Muscle layer of colon (tissue), 2 donors: Measurements from ENCODE around the gene CISD3.

ENCODE experiments used
- H3K27ac ChIP-seq: one replicate; pipeline ENCODE4 v1.7.0; 2013; ENCODE audit warnings: low read depth, mild to moderate bottlenecking, low read length, moderate library complexity
- H3K27me3 ChIP-seq, 2 donors: one replicate each; pipeline ENCODE4 v1.7.0; 2013; ENCODE audit warnings: low read length in 2 of 2, mild to moderate bottlenecking in 2 of 2; ENCODE audit not compliant: insufficient read depth in 2 of 2, control insufficient read depth in 1 of 2
- H3K36me3 ChIP-seq: one replicate; pipeline ENCODE4 v1.7.0; 2013; ENCODE audit warnings: mild to moderate bottlenecking, low read length; ENCODE audit not compliant: insufficient read depth
- H3K4me1 ChIP-seq: one replicate; pipeline ENCODE4 v1.7.0; 2013; ENCODE audit warnings: mild to moderate bottlenecking, low read length; ENCODE audit not compliant: insufficient read depth
- H3K4me3 ChIP-seq, 2 donors: one replicate each; pipeline ENCODE4 v1.7.0; 2013; ENCODE audit warnings: low read length in 2 of 2, low read depth in 1 of 2, mild to moderate bottlenecking in 1 of 2, moderate library complexity in 1 of 2
- H3K9ac ChIP-seq: one replicate; pipeline ENCODE4 v1.7.0; 2013; ENCODE audit warnings: low read length
- H3K9me3 ChIP-seq: one replicate; pipeline ENCODE4 v1.7.0; 2013; ENCODE audit warnings: mild to moderate bottlenecking, low read length
- donor health status: abdominal sarcoma.
- donor health status: Adenocarcinoma of cecum.

The CISD3 gene

GRCh38 chr17:38748892-38749222 is 18.7 kb downstream of the CISD3 start:
- peaks cover 43% of the 10 kb centered on the region for H3K4me1 ChIP-seq
- H3K27ac ChIP-seq, result peak overlapping the region; percentile 90
- no peaks in the 10 kb centered on the region for H3K9me3 ChIP-seq
- H3K36me3 ChIP-seq, result no peaks in the 10 kb centered on the region
- H3K27me3 ChIP-seq, result peaks cover 0 to 5% of the 10 kb centered on the region in 2 donors
- H3K9ac ChIP-seq, result peak overlapping the region; percentile 33
- peak overlapping the region; percentile 62 to 66 for H3K4me3 ChIP-seq

- peaks cover 1% of the 10 kb centered on the region for H3K36me3 ChIP-seq
- H3K4me3 ChIP-seq, result peak overlapping the region; percentile 62 to 66
- peak overlapping the region; percentile 33 for H3K9ac ChIP-seq
- H3K27me3 ChIP-seq, result peaks cover 0 to 5% of the 10 kb centered on the region in 2 donors
- peak overlapping the region; percentile 90 for H3K27ac ChIP-seq
- H3K4me1 ChIP-seq, result peaks cover 45% of the 10 kb centered on the region
- H3K9me3 ChIP-seq, result no peaks in the 10 kb centered on the region
Observed at GRCh38 chr17:38749223-38750043, 19.3 kb downstream of the CISD3 start.

- H3K36me3 ChIP-seq, result peaks cover 4% of the 10 kb centered on the region
- peak overlapping the region; percentile 62 to 66 for H3K4me3 ChIP-seq
- peak overlapping the region; percentile 90 for H3K27ac ChIP-seq
- H3K9me3 ChIP-seq, result no peaks in the 10 kb centered on the region
- H3K9ac ChIP-seq, result no peak overlapping the region
- peaks cover 45% of the 10 kb centered on the region for H3K4me1 ChIP-seq
- H3K27me3 ChIP-seq, result peaks cover 0 to 5% of the 10 kb centered on the region in 2 donors
Observed at GRCh38 chr17:38750044-38750311, 19.8 kb downstream of the CISD3 start.

- Histone ChIP-seq H3K27ac (peak overlapping the region; percentile 90), H3K27me3 (peaks cover 0 to 5% of the 10 kb centered on the region in 2 donors), H3K4me3 (peak overlapping the region; percentile 62 to 66), H3K36me3 (peaks cover 4% of the 10 kb centered on the region), H3K9ac (no peak overlapping the region), H3K9me3 (no peaks in the 10 kb centered on the region), H3K4me1 (peaks cover 43% of the 10 kb centered on the region)
Observed at GRCh38 chr17:38750312-38751121, 20.4 kb downstream of the CISD3 start.

- Histone ChIP-seq H3K9ac (no peak overlapping the region), H3K4me1 (peaks cover 37% of the 10 kb centered on the region), H3K9me3 (no peaks in the 10 kb centered on the region), H3K4me3 (peak overlapping the region; percentile 10 to 84), H3K27me3 (peaks cover 0 to 5% of the 10 kb centered on the region in 2 donors), H3K36me3 (peaks cover 11% of the 10 kb centered on the region), H3K27ac (peak overlapping the region; percentile 96)
Observed at GRCh38 chr17:38751144-38751807, 21.1 kb downstream of the CISD3 start.

- Histone ChIP-seq H3K4me3 (peak overlapping the region; percentile 78 to 84), H3K9me3 (no peaks in the 10 kb centered on the region), H3K27ac (peak overlapping the region; percentile 96), H3K9ac (peak overlapping the region; percentile 91), H3K4me1 (peaks cover 31% of the 10 kb centered on the region), H3K27me3 (peaks cover 0 to 5% of the 10 kb centered on the region in 2 donors), H3K36me3 (peaks cover 12% of the 10 kb centered on the region)
Observed at GRCh38 chr17:38751808-38752307, 21.7 kb downstream of the CISD3 start.

GRCh38 chr17:38752308-38753070 is 22.3 kb downstream of the CISD3 start, which contains the start of gene PSMB3:
Gene PSMB3 (plus strand): TSS chr17:38752741. CDS start chr17:38752827, 86 bp downstream.
- Histone ChIP-seq H3K36me3 (peaks cover 12% of the 10 kb centered on the region), H3K9me3 (no peaks in the 10 kb centered on the region), H3K4me1 (peaks cover 31% of the 10 kb centered on the region)

GRCh38 chr17:38753071-38753506 is 22.9 kb downstream of the CISD3 start:
- Histone ChIP-seq H3K9ac (peak overlapping the region; percentile 91), H3K4me1 (peaks cover 31% of the 10 kb centered on the region)

More at GRCh38 chr17:38752308-38753070, 22.3 kb downstream of the CISD3 start, which contains the start of gene PSMB3:
- peak within 1 kb of the TSS; percentile 91 for H3K9ac ChIP-seq
- H3K4me3 ChIP-seq, result peak within 1 kb of the TSS; percentile 78 to 84
- peaks cover 0 to 5% of the 10 kb centered on the region in 2 donors for H3K27me3 ChIP-seq
- H3K27ac ChIP-seq, result peak within 1 kb of the TSS; percentile 96

GRCh38 chr17:38761612-38762011 is 31.5 kb downstream of the CISD3 start:
- H3K9ac ChIP-seq, result no peak overlapping the region
- H3K4me1 ChIP-seq, result no peaks in the 10 kb centered on the region
- H3K36me3 ChIP-seq, result peaks cover 61% of the 10 kb centered on the region
- H3K27ac ChIP-seq, result no peak overlapping the region
- H3K27me3 ChIP-seq, result no peaks in the 10 kb centered on the region
- H3K4me3 ChIP-seq, result no peak overlapping the region
- H3K9me3 ChIP-seq, result no peaks in the 10 kb centered on the region

More at GRCh38 chr17:38753071-38753506, 22.9 kb downstream of the CISD3 start:
- Histone ChIP-seq H3K27me3 (peaks cover 0 to 5% of the 10 kb centered on the region in 2 donors), H3K9me3 (no peaks in the 10 kb centered on the region), H3K27ac (peak overlapping the region; percentile 96), H3K36me3 (peaks cover 16% of the 10 kb centered on the region), H3K4me3 (peak overlapping the region; percentile 78 to 84)

- peaks cover 66% of the 10 kb centered on the region for H3K36me3 ChIP-seq
- H3K4me1 ChIP-seq, result no peaks in the 10 kb centered on the region
- H3K9me3 ChIP-seq, result no peaks in the 10 kb centered on the region
- H3K27me3 ChIP-seq, result no peaks in the 10 kb centered on the region
- H3K9ac ChIP-seq, result no peak overlapping the region
- no peak overlapping the region for H3K4me3 ChIP-seq
- H3K27ac ChIP-seq, result no peak overlapping the region
Observed at GRCh38 chr17:38762231-38762630, 32.1 kb downstream of the CISD3 start.
